Measurements from ENCODE around the gene ZNF740.

- TF ChIP-seq, protein P1, sequence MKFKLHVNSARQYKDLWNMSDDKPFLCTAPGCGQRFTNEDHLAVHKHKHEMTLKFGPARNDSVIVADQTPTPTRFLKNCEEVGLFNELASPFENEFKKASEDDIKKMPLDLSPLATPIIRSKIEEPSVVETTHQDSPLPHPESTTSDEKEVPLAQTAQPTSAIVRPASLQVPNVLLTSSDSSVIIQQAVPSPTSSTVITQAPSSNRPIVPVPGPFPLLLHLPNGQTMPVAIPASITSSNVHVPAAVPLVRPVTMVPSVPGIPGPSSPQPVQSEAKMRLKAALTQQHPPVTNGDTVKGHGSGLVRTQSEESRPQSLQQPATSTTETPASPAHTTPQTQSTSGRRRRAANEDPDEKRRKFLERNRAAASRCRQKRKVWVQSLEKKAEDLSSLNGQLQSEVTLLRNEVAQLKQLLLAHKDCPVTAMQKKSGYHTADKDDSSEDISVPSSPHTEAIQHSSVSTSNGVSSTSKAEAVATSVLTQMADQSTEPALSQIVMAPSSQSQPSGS (IDR thresholded peaks at IDR 0.05; ENCODE audit: low read length) = no peak
- TF ChIP-seq CTCF (IDR thresholded peaks at IDR 0.05; ENCODE audit: control extremely low read depth in 1 of 3, insufficient read depth in 1 of 3, low read depth in 1 of 3, low read length in 3 of 3) (no peak), CHD2 (IDR thresholded peaks at IDR 0.05; ENCODE audit: low read length) (no peak), BRCA1 (IDR thresholded peaks at IDR 0.05; ENCODE audit: low read depth, low read length) (no peak), RFX5 (IDR thresholded peaks at IDR 0.05; ENCODE audit: borderline replicate concordance, low read depth, low read length) (no peak), EP300 (IDR thresholded peaks at IDR 0.05; ENCODE audit: borderline replicate concordance in 1 of 2, low read depth in 2 of 2, low read length in 2 of 2) (no peak), YY1 (IDR thresholded peaks at IDR 0.05; ENCODE audit: low read depth, low read length) (no peak), E2F6 (IDR thresholded peaks at IDR 0.05) (no peak), EZH2 (IDR thresholded peaks at IDR 0.05; ENCODE audit: low read depth, low read length, severe bottlenecking) (no peak), BCL11A (IDR thresholded peaks at IDR 0.05; ENCODE audit: low read depth in 2 of 2, low read length in 2 of 2) (no peak), POLR2AphosphoS5 (IDR thresholded peaks at IDR 0.05; ENCODE audit: low read depth, low read length) (no peak)
These were observed 32.9 kb upstream of the ZNF740 start for GRCh38 chr12:53147653-53148052.
